ENCODE data around the gene OBSL1.

Gene OBSL1

DNA sequence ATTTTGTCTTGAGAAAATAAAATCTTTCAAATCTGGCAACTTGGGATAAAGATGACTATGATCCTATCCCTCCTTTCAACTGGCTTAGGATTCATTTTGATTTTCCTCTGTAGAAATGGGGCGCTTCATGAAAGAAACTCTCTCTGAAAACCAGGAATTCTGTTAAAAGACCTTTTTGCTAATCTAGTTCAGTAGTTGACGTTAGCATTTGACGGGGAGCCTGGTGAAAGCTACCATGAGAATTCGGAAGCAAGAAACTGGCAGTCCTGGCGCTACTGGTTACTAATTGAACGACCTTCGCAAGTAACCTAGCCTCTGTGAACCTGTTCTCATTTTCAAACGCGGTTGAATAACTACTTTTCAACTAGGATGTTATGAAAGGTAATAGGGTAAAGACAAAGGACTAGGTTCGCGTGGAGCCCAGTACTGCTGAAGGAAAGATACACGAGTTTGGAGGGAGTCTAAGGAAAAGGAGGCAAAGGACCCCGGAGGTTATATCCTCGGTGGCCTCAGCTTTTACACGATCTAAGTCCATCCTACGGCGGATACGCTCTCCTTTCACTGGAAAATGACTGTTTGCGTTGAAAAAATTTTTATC, 25.7 kb upstream of the OBSL1 start:
- peak; percentile 46 for DNase-seq (ENCODE audit: low read depth, low spot score)

DNA sequence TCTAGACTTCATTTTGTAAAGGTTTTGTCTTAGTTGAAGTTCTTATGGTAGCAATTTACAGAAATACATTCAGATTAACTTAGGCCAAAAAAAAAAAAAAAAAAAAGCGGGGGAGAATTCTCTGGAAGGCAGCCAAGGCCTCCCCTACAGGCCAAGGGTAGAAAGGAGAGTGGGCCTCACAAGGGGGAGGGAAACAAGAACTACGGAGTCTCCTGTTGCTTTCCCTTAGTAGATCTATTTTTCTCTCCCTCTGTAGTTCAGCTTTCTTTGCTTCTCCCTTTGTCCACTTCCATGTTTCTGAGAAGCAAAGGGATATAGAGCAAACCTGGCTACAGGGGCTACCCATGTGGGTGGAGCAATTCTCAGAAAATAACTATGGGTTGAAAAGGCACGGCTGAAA, 23.9 kb upstream of the OBSL1 start:
- peak; percentile 19 for DNase-seq (ENCODE audit: low read depth, low spot score)

DNA sequence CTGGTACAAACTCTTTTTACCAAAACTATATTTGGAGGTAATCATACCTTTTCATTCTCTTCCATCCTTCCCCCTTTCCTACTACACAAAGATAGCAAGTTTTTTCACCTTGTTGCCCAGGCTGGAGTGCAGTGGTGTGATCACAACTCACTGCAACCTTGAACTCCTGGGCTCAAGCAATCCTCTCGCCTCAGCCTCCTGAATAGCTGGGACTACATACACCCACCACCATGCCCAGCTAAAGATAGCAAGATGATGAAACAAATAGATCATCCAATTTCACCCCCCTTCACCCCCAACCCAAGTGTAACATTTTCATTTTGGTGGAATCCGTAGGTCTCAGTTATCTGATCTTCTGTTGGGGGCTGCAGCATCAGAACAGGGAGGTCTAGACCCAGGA, 21.8 kb upstream of the OBSL1 start:
- DNase-seq (ENCODE audit: low read depth, low spot score): no peak

DNA sequence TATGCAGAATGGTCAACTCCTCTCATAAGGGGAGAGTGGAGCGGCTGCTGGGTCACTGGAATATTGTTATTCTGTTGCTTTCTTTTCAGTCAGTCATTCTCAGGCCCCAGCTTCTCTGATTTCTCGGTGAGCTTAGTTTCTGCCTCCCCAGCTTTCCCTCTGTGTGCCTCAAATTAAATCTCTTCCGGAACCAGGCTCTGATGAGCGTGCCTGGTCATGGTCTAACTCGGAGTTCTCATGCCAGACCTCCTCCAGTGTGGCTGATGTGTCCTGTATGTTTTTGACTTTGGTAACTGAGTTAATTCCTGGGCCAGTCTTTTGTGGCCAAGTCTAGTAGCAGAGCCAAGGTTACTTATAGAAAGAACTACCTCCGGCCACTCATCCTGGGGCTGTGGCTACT, 21.4 kb upstream of the OBSL1 start:
- no peak for DNase-seq (ENCODE audit: low read depth, low spot score)

DNA sequence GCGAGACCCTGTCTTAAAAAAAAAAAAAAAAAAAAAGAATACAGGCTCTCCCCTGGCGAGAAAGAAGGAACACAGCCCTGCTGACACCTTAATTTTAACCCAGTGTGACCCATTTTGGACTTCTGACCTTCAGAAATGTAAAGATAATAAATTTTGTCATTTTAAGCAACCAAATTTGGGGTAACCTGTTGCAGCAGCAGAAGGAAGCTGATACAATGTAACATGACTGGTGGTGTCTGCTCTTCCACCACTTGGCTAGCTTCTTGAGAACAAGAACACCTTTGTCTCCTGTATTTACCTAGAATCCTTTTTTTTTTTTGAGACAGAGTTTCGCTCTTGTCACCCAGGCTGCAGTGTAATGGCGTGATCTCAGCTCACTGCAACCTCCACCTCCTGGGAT, 19.8 kb upstream of the OBSL1 start:
- DNase-seq (ENCODE audit: low read depth, low spot score): no peak

DNA sequence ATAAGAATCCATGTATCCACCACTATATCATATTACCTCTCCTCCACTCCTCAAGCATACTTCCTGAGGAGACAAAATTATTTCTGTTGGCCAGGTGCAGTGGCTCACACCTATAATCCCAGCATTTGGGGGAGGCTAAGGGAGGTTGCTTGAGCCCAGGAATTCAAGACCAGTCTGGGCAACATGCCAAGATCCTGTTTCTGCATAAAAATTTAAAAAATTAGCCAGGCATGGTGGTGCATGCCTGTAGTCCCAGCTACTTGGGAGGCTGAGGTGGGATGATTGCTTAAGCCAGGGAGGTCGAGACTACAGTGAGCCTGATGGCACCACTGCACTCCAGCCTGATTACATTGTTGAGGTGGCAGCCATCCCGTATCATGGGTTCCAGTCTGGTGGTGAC, 10.0 kb upstream of the OBSL1 start:
- no peak for DNase-seq (ENCODE audit: low read depth, low spot score)

DNA sequence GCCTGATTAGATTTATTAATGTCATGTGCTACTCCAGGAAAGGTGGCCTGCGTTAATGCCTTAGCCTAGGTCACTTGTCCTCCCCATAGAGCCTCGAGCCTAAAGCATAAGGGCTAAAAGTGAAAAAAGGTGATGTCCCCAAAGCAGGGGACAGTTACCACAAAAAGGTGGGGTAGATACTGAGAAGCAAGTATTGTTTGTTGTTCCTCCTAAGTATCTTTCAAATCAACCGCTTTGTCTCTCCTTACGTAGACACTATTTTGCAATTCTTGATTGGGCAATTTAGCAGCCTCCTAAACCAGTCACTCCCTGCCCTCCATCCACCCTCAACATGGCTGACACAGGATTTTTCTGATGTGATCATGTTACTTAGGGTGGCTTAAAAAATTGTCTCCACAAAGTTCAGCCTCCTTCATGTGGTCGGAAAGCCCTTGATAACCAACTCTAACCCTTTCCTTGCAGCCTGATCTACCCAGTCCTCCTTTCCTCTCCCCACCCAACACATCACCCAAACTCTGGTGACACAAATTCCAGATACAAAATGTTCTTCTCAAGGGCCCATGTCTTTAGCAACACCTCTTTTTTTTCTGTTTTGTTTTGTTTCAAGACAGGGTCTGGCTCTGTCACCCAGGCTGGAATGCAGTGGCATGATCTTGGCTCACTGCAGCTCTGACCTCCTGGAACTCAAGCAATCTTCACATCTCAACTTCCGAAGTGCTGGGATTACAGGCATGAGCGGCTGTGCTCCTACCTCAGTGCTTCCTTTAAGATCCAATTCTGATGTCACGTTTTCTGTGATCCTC, 7.7 kb upstream of the OBSL1 start:
- DNase-seq (ENCODE audit: low read depth, low spot score): no peak

DNA sequence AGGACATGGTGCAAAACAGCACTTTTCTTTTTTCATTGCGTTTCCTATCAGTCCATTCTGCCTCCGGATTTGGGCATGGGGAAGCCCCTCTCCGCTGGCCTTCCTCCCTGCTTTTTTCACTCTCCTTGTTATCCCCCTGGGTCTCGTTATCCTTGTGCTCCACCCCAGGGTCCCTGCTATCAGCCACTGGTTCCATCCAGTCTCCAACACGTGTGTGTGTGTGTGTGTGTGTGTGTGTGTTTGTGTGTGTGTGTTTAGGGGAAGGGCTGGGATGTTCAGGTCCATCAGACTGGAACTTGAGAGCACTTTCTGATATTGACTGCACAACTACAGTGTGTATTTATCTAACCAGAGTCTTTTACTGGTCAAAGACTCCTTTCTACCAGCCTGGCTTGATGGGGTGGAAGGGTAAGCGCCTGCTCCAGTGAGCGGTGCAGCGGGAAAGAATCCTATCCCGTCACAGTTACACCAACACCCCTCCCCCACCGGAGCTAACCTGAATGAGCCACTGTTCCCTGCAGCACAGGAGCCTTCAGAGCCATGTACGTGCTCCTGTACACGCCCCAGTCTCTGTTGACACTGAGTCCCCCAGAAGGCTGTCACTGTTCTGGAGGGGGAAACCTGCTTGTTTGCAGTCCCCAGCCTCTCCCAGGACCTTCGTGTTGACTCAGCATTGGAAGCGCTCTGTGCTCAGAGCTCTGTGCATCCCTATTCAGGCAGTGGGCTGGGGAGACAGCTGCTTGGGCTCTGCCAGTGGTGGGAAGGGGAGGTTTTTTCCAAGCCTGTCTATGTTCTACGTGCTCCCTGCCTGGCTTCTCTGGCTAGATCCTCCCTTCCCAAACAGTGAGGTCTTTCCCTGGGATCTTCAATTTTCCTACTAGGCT, 5.4 kb upstream of the OBSL1 start:
- DNase-seq (ENCODE audit: low read depth, low spot score): peak; percentile 52

DNA sequence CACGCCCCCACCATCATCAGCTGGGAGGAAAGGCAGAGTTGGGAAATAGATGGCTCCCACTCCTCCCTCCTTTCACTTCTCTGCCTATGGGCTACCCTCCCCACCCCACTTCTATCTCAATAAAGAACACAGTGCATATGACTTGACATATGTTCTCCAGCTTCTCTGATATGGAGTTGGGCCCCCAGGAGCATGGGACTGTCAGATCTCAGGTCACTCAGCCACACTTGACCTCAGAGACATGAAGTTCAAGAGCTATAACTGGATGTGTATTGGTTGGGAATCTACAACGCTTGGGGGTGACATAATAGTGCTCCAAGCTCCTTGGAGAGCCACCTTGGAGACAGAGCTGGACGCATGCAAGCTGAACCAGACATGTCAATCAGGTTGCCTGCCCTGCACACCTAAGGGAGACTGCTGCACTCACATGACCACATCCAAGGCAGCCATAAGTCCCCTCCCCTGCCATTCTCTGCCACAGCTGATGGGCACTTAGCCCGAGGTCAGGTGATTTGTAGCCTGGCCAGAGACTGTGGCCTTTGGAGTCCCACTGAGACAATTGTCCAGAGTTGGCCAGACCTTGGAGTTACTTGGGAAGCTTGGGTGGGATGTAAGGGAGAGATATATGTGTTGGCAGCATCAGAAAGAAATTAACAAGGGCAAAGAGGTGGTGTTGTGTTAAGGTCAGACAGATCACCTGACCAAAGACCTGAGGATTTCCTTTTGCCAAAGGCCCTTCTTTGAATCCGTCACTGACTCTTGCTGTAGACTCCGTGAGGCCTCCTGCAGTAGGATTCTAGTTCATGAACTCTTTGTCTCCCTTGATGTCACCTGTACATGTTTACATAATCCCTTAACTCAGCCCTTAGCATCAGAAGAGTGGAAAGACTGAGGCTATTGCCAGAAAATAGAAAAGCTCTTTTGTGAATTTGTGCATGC, 4.5 kb upstream of the OBSL1 start:
- DNase-seq (ENCODE audit: low read depth, low spot score): no peak

DNA sequence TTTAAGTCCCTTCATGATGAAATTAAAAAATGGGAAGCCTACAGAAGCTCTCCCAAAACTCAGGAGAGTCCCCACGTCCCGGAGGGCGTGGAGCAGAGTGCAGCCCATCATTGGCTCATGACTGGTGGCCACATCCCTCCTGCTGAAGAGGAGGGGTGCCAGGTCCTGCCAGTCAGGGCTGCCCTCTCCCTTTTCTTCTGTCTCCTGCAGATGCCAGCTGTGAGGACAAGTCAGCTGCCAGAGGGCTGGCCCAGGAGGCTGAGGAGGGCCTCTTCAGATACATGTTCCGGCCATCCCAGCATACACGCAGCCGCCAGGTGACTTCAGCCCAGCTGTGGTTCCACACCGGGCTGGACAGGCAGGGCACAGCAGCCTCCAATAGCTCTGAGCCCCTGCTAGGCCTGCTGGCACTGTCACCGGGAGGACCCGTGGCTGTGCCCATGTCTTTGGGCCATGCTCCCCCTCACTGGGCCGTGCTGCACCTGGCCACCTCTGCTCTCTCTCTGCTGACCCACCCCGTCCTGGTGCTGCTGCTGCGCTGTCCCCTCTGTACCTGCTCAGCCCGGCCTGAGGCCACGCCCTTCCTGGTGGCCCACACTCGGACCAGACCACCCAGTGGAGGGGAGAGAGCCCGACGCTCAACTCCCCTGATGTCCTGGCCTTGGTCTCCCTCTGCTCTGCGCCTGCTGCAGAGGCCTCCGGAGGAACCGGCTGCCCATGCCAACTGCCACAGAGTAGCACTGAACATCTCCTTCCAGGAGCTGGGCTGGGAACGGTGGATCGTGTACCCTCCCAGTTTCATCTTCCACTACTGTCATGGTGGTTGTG, 3.4 kb upstream of the OBSL1 start:
- no peak for DNase-seq (ENCODE audit: low read depth, low spot score)

DNA sequence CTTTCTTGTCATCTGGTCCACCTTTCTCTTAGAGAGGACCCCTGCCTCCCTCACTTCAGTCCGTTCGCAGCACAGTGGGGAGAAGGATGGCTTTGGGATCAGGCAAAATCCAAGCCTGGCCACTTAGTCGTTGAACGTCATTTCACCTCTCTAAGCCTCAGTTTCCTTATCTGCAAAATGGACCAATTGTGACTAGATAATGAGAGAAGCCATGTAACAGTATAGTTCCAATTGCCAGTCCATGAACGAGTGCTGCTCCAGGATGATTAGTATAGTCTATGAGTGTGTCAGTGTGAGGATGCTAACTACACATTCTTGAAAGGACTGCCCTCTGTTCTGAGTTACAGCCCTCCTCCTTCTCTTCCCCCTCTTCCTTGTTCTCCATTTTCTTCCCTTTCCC, 1.8 kb upstream of the OBSL1 start:
- DNase-seq (ENCODE audit: low read depth, low spot score): no peak

DNA sequence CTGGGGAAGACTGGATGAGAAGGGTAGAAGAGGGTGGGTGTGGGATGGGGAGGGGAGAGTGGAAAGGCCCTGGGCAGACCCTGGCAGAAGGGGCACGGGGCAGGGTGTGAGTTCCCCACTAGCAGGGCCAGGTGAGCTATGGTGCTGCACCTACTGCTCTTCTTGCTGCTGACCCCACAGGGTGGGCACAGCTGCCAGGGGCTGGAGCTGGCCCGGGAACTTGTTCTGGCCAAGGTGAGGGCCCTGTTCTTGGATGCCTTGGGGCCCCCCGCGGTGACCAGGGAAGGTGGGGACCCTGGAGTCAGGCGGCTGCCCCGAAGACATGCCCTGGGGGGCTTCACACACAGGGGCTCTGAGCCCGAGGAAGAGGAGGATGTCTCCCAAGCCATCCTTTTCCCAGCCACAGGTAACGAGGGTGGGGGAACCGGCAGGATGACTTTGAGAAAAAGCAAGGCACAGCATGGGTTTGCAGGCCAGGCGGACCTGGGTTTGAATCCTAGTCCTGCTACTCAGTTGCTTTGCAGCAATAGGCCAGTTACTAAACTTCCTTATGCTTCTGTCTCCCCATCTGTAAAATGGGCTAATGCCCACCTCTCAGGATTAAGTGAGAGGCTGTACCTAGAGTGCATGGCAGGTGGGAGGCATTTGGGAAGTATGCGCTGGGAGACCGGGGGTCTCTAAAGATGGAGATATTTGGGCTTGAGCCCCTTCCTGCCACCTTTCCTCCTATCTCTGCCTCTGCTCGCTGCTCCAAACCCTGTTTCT, 1.1 kb upstream of the OBSL1 start, which contains the start of gene INHA:
Gene INHA, plus strand, starts transcription at position 74 of the 765 bp plus-strand sequence. Its CDS starts 65 bp downstream, at position 139.
- DNase-seq (ENCODE audit: low read depth, low spot score): no peak

DNA sequence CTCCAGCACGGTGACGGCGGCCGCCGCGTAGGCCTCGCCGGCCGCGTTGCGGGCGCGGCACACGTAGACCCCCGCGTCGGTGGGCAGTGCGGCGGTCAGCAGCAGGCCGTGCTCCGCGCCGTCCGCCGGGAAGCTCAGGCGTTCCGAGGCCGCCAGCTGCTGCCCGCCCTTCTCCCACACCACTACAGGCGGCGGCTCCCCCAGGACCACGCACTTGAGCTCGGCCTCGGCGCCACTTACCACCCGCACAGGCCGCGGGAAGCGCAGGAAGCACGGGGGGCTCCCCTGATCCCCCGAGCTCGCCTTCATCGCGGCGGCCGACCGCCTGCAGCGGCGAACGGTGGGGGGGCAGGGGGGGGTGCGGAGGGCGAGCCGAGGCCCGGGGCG, 422 bp downstream of the OBSL1 start:
- DNase-seq (ENCODE audit: low read depth, low spot score): peak; percentile 68

DNA sequence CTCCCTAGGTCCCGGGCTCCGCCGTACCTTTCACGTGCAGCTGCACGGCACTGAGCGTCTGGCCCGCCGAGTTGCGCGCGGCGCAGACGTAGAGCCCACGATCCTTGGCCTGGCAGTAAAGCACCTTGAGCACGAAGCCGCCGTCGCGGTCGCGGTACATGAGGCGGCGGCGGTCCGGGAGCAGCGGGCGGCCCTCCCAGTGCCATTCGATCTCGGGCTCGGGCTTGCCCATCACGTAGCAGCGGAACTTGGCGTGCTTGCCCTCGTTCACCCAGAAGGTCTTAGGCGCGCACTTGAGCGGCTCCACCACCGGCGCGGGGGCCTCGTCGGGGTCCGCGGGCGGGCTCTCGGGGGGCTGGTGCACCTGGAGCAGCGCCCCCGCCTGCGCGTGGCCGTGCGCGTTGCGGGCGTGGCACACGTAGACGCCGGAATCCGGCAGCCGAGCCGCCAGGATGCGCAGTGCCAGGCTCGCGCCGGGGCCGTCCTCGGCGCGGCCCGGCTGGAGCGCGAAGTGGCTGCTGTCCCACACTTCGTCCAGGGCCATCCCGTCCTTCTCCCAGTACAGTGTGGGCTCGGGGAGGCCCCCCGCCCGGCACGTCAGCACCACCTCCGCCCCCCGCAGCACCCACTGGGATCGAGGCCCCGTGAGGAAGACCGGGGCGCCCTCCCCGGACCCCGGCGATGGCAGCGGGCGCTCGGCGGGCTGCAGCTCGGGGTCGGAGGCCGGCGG, 980 bp downstream of the OBSL1 start:
- DNase-seq (ENCODE audit: low read depth, low spot score): peak; percentile 72

DNA sequence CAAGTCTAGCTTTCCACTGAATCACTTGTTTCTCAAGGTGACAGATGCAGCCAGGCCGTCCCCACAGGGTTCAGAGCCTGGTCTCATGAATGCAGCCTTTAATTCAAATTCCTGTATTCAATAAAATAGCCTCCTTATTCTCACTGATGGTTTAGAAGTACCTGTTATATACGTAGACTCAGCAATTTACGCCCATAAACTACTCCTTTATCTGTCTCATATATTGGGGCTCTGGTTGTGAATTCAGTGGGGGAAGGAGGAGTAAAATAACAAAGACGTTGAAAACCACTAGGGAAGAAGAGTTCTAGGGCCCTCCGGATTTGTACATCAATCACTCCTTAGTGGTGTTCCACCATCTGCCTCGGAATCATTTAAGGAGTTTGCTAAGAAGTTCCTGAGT, 1.7 kb downstream of the OBSL1 start:
- DNase-seq (ENCODE audit: low read depth, low spot score): no peak

DNA sequence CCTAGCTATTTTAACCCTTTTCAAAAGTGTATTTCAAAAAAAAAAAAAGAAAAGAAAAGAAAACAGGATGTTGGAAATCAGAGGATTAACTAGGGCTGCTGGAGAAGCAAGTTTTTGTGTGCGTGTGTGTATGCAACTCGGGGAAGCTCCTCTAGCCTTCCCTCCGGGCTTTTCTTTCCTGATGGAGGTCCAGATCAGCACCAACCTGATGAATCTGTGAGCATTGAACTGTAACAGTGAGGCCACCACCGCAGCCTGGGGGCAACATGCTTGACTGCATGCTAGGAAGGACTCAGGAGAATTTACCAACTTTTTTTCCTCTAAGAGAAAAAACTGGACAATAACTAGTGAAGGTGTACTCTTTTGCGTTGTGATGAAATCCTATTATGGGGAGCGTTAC, 2.3 kb downstream of the OBSL1 start:
- peak; percentile 43 for DNase-seq (ENCODE audit: low read depth, low spot score)

DNA sequence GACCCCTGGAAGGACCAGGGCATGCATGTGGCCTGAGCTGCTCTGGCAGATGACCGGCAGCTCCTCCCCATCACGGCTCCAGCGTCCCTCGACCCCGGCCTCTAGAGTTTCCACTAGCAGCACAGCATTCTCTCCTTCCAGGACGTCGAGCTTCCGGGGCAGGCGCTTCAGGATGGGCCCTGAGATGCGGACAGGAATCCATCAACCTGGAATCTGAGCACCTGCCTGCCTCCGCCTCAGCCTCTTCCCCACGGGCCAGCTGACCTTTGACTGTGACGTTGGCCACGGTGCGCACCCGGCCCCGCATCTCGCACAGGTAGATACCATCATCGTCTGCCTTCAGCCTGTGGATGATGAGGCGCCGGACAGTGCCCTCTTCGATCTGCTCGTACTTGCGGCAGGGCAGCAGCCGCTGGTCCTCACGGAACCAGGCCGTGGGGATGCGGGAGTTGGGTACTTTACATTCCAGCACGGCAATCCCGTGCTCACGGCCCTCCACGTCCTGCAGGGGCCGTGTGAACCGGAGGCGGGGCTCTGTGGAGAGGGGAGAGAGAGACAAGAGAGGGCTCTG, 3.5 kb downstream of the OBSL1 start:
- no peak for DNase-seq (ENCODE audit: low read depth, low spot score)

DNA sequence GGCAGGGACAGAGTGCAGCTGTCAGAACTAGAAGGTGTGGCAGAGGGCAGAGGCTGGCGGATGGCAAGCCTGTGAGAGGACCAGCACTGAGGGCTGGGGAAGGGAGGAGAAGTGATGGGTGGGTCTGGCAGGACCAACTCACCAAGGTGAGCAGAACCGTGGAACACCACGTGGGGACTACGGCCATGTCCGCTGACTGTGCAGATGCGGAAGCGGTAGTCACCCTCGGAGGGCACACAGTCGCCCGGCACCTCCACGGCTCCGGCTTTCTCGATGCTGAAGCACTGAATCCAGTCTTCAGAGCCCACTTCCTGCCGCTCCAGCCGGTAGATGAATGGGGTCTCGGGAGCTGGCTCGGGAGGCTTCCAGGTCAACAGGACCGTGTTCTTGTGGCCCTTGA, 4.2 kb downstream of the OBSL1 start:
- no peak for DNase-seq (ENCODE audit: low read depth, low spot score)

DNA sequence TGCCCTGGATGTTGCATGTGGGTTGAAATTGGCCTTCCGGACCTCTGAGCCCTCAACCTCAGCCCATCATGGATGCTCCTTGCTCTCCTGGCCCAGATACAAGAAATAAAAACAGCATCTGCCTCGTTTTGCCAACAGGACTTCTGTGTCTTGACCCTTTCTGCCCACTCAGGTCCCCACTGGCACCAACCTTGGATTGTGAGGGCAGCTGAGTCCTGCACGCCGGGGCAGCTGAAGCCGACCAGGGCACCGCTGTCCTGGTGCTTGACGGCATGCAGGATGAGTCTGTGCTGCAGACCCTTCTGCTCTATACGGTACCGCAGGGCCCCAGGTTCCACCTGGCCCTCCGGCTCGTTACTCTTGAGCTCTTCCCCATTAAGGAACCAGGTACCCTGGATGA, 4.7 kb downstream of the OBSL1 start:
- DNase-seq (ENCODE audit: low read depth, low spot score): no peak
